Right atrium auricular region (tissue), 2 donors: ENCODE data around the gene MED4. TPM values are rescaled to one million over a fixed set of nuclear protein-coding genes. Genes with fewer than 3 reads are reported as not detected.

Experiments used
- DNase-seq: peaks from one replicate; pipeline ENCODE4 v3.0.0-alpha.2; 2019; ENCODE audit warnings: low spot score
- H3K27ac ChIP-seq, 2 donors: fragments of 200-600 bp; sonication (generic); 1 replicate in 1 of 2; 2 replicates in 1 of 2; pipeline ENCODE4 v1.5.1; 2016 to 2019
- H3K27me3 ChIP-seq, 2 donors: fragments of 200-600 bp; sonication (generic); one replicate each; pipeline versions ENCODE4 v1.5.1 to v1.6.0; 2017 to 2019
- H3K36me3 ChIP-seq: fragments of 200-600 bp; sonication (generic); one replicate; pipeline ENCODE4 v1.5.1; 2016
- H3K4me1 ChIP-seq, 2 donors: fragments of 200-600 bp; sonication (generic); one replicate each; pipeline versions ENCODE4 v1.5.1 to v1.6.0; 2017 to 2019
- H3K4me3 ChIP-seq, 2 donors: fragments of 200-600 bp; sonication (generic); 1 replicate in 1 of 2; 2 replicates in 1 of 2; pipeline ENCODE4 v1.5.1; 2017 to 2019; ENCODE audit warnings: mild to moderate bottlenecking in 1 of 2, moderate library complexity in 1 of 2
- H3K9me3 ChIP-seq, 2 donors: fragments of 200-600 bp; sonication (generic); one replicate each; pipeline ENCODE4 v1.5.1; 2019
- CTCF ChIP-seq, 2 donors: fragments of 200-600 bp; sonication (generic); IDR thresholded peaks; one replicate each; pipeline ENCODE4 v1.5.1; 2019; ENCODE audit warnings: antibody characterized with exemption in 2 of 2
- total RNA-seq, 2 donors: library from RNA; depleted of rRNA; stranded (reverse); fragments of >200 nt; gene quantifications; one replicate each; pipeline ENCODE4 v1.1.0, GENCODE V29; 2016

The MED4 gene
- total RNA-seq, 2 donors from 2014 or later = 35.7 to 39.5 TPM

GRCh38 chr13:48043789-48044503 lies 51.0 kb downstream of the MED4 start:
- no peak for DNase-seq
- Histone ChIP-seq H3K27me3 (no peaks in the 10 kb centered on the region), H3K4me3 (no peak overlapping the region), H3K27ac (no peak overlapping the region), H3K4me1 (no peaks in the 10 kb centered on the region), H3K9me3 (no peaks in the 10 kb centered on the region), H3K36me3 (peaks cover 24% of the 10 kb centered on the region)
- no peak for TF ChIP-seq CTCF (IDR thresholded peaks at IDR 0.05)

- Histone ChIP-seq H3K4me1 (peaks cover 0 to 6% of the 10 kb centered on the region in 2 donors), H3K27ac (no peak overlapping the region), H3K36me3 (peaks cover 15% of the 10 kb centered on the region)
Measured at GRCh38 chr13:48042894-48043293, 52.0 kb downstream of the MED4 start.

GRCh38 chr13:48040896-48041295 lies 54.0 kb downstream of the MED4 start:
- no peak overlapping the region for H3K4me3 ChIP-seq
- no peak for TF ChIP-seq CTCF (IDR thresholded peaks at IDR 0.05)

More at GRCh38 chr13:48042894-48043293, 52.0 kb downstream of the MED4 start:
- Histone ChIP-seq H3K4me3 (no peak overlapping the region), H3K27me3 (no peaks in the 10 kb centered on the region), H3K9me3 (no peaks in the 10 kb centered on the region)
- no peak for DNase-seq
- TF ChIP-seq CTCF (IDR thresholded peaks at IDR 0.05) = no peak

GRCh38 chr13:48040049-48040448 lies 54.9 kb downstream of the MED4 start:
- no peak for TF ChIP-seq CTCF (IDR thresholded peaks at IDR 0.05)
- no peaks in the 10 kb centered on the region for H3K9me3 ChIP-seq
- DNase-seq = no peak
- H3K27me3 ChIP-seq = no peaks in the 10 kb centered on the region
- H3K4me3 ChIP-seq = no peak overlapping the region
- no peak overlapping the region for H3K27ac ChIP-seq
- peaks cover 0 to 11% of the 10 kb centered on the region in 2 donors for H3K4me1 ChIP-seq
- H3K36me3 ChIP-seq = peaks cover 15% of the 10 kb centered on the region

More at GRCh38 chr13:48040896-48041295, 54.0 kb downstream of the MED4 start:
- Histone ChIP-seq H3K27me3 (no peaks in the 10 kb centered on the region), H3K36me3 (peaks cover 15% of the 10 kb centered on the region), H3K4me1 (peaks cover 0 to 11% of the 10 kb centered on the region in 2 donors), H3K9me3 (no peaks in the 10 kb centered on the region), H3K27ac (no peak overlapping the region)
- no peak for DNase-seq

GRCh38 chr13:48038761-48039160 lies 56.1 kb downstream of the MED4 start:
- no peak for TF ChIP-seq CTCF (IDR thresholded peaks at IDR 0.05)
- H3K9me3 ChIP-seq = no peaks in the 10 kb centered on the region
- peak overlapping the region in 1 of 2 donors; percentile 62 for H3K4me3 ChIP-seq
- DNase-seq = no peak
- H3K4me1 ChIP-seq = peaks cover 0 to 11% of the 10 kb centered on the region in 2 donors
- peaks cover 15% of the 10 kb centered on the region for H3K36me3 ChIP-seq
- peak overlapping the region; percentile 96 to 99 for H3K27ac ChIP-seq
- H3K27me3 ChIP-seq = no peaks in the 10 kb centered on the region
